ENCODE measurements around the gene LRRFIP2.

The LRRFIP2 gene

GRCh38 chr3:37114251-37115145, 59.9 kb downstream of the LRRFIP2 start:
- DNase-seq, result no peak

- no peak for DNase-seq
Observed at GRCh38 chr3:37112987-37113386, 61.4 kb downstream of the LRRFIP2 start.

GRCh38 chr3:37111199-37111598, 63.2 kb downstream of the LRRFIP2 start:
- no peak for DNase-seq

GRCh38 chr3:37107846-37108245, 66.5 kb downstream of the LRRFIP2 start:
- no peak for DNase-seq

- no peak for DNase-seq
Observed at GRCh38 chr3:37103103-37103808, 71.1 kb downstream of the LRRFIP2 start.

- DNase-seq, result no peak
Observed at GRCh38 chr3:37100411-37100810, 74.0 kb downstream of the LRRFIP2 start.

- DNase-seq, result no peak
Observed at GRCh38 chr3:37099469-37099868, 74.9 kb downstream of the LRRFIP2 start.

- no peak for DNase-seq
Observed at GRCh38 chr3:37098884-37099283, 75.5 kb downstream of the LRRFIP2 start.

- no peak for DNase-seq
Observed at GRCh38 chr3:37097776-37098175, 76.6 kb downstream of the LRRFIP2 start.

GRCh38 chr3:37096975-37097374, 77.4 kb downstream of the LRRFIP2 start:
- DNase-seq, result no peak

GRCh38 chr3:37096288-37096687, 78.1 kb downstream of the LRRFIP2 start:
- no peak for DNase-seq

GRCh38 chr3:37094636-37095035, 79.7 kb downstream of the LRRFIP2 start:
- DNase-seq, result no peak

- DNase-seq, result no peak
Observed at GRCh38 chr3:37093481-37093880, 80.9 kb downstream of the LRRFIP2 start.

GRCh38 chr3:37092484-37092883, 81.9 kb downstream of the LRRFIP2 start:
- DNase-seq, result no peak

- DNase-seq, result no peak
Observed at GRCh38 chr3:37087870-37088269, 86.5 kb downstream of the LRRFIP2 start.

GRCh38 chr3:37086918-37087317, 87.5 kb downstream of the LRRFIP2 start:
- DNase-seq, result no peak

- no peak for DNase-seq
Observed at GRCh38 chr3:37082317-37082716, 92.1 kb downstream of the LRRFIP2 start.

- no peak for DNase-seq
Observed at GRCh38 chr3:37075955-37076354, 98.4 kb downstream of the LRRFIP2 start.

GRCh38 chr3:37074178-37074577, 100.2 kb downstream of the LRRFIP2 start:
- no peak for DNase-seq

- DNase-seq, result no peak
Observed at GRCh38 chr3:37072892-37073291, 101.5 kb downstream of the LRRFIP2 start.

GRCh38 chr3:37071921-37072320, 102.5 kb downstream of the LRRFIP2 start:
- no peak for DNase-seq

- DNase-seq, result no peak
Observed at GRCh38 chr3:37068031-37068430, 106.4 kb downstream of the LRRFIP2 start.

- no peak for DNase-seq
Observed at GRCh38 chr3:37067577-37067976, 106.8 kb downstream of the LRRFIP2 start.

- no peak for DNase-seq
Observed at GRCh38 chr3:37064747-37065146, 109.6 kb downstream of the LRRFIP2 start.

All from NCI-H1694 treated with DMSO at 0.1 percent for 48 hours (cell line).